GM12878 (cell line): ENCODE measurements around the gene KCNK17. TPM values are rescaled to one million over a fixed set of nuclear protein-coding genes. Genes with fewer than 3 reads are reported as not detected.

ENCODE experiments used
- ATAC-seq: fragments of 200-7000 bp; cut with Tn5 transposase; 3 replicates; pipeline ENCODE4 v1.9.1; 2020; ENCODE audit warnings: mild to moderate bottlenecking, moderate library complexity
- BruUV-seq: library from RNA; stranded (reverse); fragments of 400-500 nt; replicated peaks from 2 replicates; lab custom pipeline; 2021; lab: Mats Ljungman, UMichigan
- CTCF ChIA-PET: fragments of 300-600 bp; sonication (Branson Sonifier 250); formaldehyde crosslinking; extraction: SDS; loops from one replicate; lab custom pipeline; 2021; ENCODE audit warnings: inconsistent platforms; lab: Yijun Ruan, JAX
- POLR2A ChIA-PET: fragments of 350-600 bp; formaldehyde crosslinking; extraction: SDS; loops from one replicate; lab custom pipeline; 2021; ENCODE audit warnings: inconsistent platforms; lab: Charles Lee
- RAD21 ChIA-PET: fragments of 300-600 bp; sonication (Branson Sonifier 250); formaldehyde crosslinking; loops from one replicate; lab custom pipeline; 2023; ENCODE audit warnings: antibody characterized with exemption; ENCODE audit not compliant: unreplicated experiment; lab: Charles Lee
- SMC1A ChIA-PET: fragments of 300-600 bp; sonication (Branson Sonifier 250); formaldehyde crosslinking; loops from one replicate; lab custom pipeline; 2023; ENCODE audit not compliant: unreplicated experiment, uncharacterized antibody; lab: Charles Lee
- DNase-seq: peaks from one replicate; pipeline ENCODE4 v3.0.0-alpha.2; 2011; ENCODE audit warnings: low read depth, low spot score
- FAIRE-seq: peaks from 3 replicates; lab custom pipeline; 2011; peaks lifted over from hg19 to GRCh38; lab: Jason Lieb, UNC
- H2AFZ ChIP-seq: 2 replicates; pipeline ENCODE4 v1.6.0; 2011; ENCODE audit warnings: low read depth, low read length, control low read depth; ENCODE audit not compliant: control insufficient read depth
- H3K27ac ChIP-seq: 2 replicates; pipeline ENCODE4 v1.5.1; 2011; ENCODE audit warnings: control low read depth; ENCODE audit not compliant: control insufficient read depth, insufficient read depth
- H3K27me3 ChIP-seq, 2 experiments: replicated peaks in 1 of 2; 2 replicates each; pipeline versions ENCODE4 v1.6.0 to v1.6.1; 2011; ENCODE audit warnings: low read length in 1 of 2; ENCODE audit not compliant: control insufficient read depth in 2 of 2, insufficient read depth in 2 of 2
- H3K36me3 ChIP-seq, 2 experiments: 2 replicates each; pipeline ENCODE4 v1.5.1; 2011; ENCODE audit warnings: low read length in 1 of 2; ENCODE audit not compliant: control insufficient read depth in 2 of 2, insufficient read depth in 2 of 2
- H3K4me1 ChIP-seq: 2 replicates; pipeline ENCODE4 v1.6.1; 2011; ENCODE audit warnings: mild to moderate bottlenecking, low read length, moderate library complexity, mixed read lengths; ENCODE audit not compliant: control insufficient read depth, insufficient read depth
- H3K4me2 ChIP-seq: 2 replicates; pipeline ENCODE4 v1.6.0; 2011; ENCODE audit warnings: control low read depth; ENCODE audit not compliant: control insufficient read depth, insufficient read depth
- H3K4me3 ChIP-seq: fragments of 200-600 bp; sonication (generic); 2 replicates; pipeline ENCODE4 v1.5.1; 2016
- H3K79me2 ChIP-seq: 2 replicates; pipeline ENCODE4 v1.6.0; 2011; ENCODE audit warnings: low read length; ENCODE audit not compliant: control insufficient read depth, insufficient read depth
- H3K9ac ChIP-seq: 2 replicates; pipeline ENCODE4 v1.8.0; 2011; ENCODE audit warnings: low read length, control low read depth, mixed read lengths; ENCODE audit not compliant: control insufficient read depth, insufficient read depth
- H3K9me3 ChIP-seq: replicated peaks from 3 replicates; pipeline ENCODE4 v1.5.1; 2011; ENCODE audit warnings: mild to moderate bottlenecking, low read length; ENCODE audit not compliant: control insufficient read depth, insufficient read depth
- H4K20me1 ChIP-seq: 2 replicates; pipeline ENCODE4 v1.6.0; 2011; ENCODE audit not compliant: control insufficient read depth, insufficient read depth
- CEBPB ChIP-seq, 2 experiments: fragments of 150-350 bp in 1 of 2; IDR thresholded peaks; 2 replicates each; pipeline ENCODE4 v1.6.1; 2012 to 2014; ENCODE audit warnings: low read depth in 2 of 2, low read length in 2 of 2, borderline replicate concordance in 1 of 2, inconsistent platforms in 1 of 2
- NBN ChIP-seq: fragments of 450-650 bp; IDR thresholded peaks from 2 replicates; pipeline ENCODE4 v1.6.1; 2016
- STAT1 ChIP-seq: fragments of 450-650 bp; conservative IDR thresholded peaks from 2 replicates; pipeline ENCODE4 v1.6.1; 2014; ENCODE audit warnings: antibody characterized with exemption, mild to moderate bottlenecking
- TAF1 ChIP-seq: IDR thresholded peaks from 2 replicates; pipeline ENCODE4 v1.6.1; 2011; ENCODE audit warnings: mild to moderate bottlenecking, low read depth, low read length, borderline replicate concordance
- TBL1XR1 ChIP-seq: IDR thresholded peaks from 2 replicates; pipeline ENCODE4 v1.6.1; 2012; ENCODE audit warnings: low read depth, low read length, improper control_type of control experiment
- ZNF217 ChIP-seq: fragments of 450-650 bp; IDR thresholded peaks from 2 replicates; pipeline ENCODE4 v1.6.1; 2017; ENCODE audit warnings: antibody characterized with exemption, mild to moderate bottlenecking
- WGBS: methylation state at CpG from one replicate; pipeline ENCODE4 v1.1.6; 2016; ENCODE audit warnings: low lambda C conversion rate; ENCODE audit not compliant: insufficient replicate concordance, insufficient coverage; ENCODE audit errors: missing lambda C conversion rate; 5-methylcytosine and 5-hydroxymethylcytosine counted together
- in situ Hi-C: fragments of 300-500 bp; cut with MboI; formaldehyde crosslinking; loops from 9 replicates; pipeline ENCODE4 v1.14.3; 2018; ENCODE audit warnings: mixed read lengths
- intact Hi-C: fragments of 100-400 bp; cut with micrococcal nuclease; formaldehyde crosslinking; loops from one replicate; pipeline ENCODE4 v1.14.2; 2022; ENCODE audit not compliant: unreplicated experiment
- polyA plus RNA-seq, 11 experiments: library from polyadenylated mRNA; depleted of rRNA in 4 of 11; unstranded in 6 of 11; stranded (reverse) in 5 of 11; fragments of >200 nt; fragmentation: Nextera tagmentation in 4 of 11; fragmentation: Illumina TruSeq in 1 of 11; extraction: Ambion mirVana in 4 of 11; extraction: Trizol in 1 of 11; gene quantifications; 1 replicate in 1 of 11; 2 replicates in 10 of 11; pipeline versions ENCODE4 v1.2.1 to v1.2.3, GENCODE V29; 2011 to 2016; ENCODE audit warnings: inconsistent platforms in 2 of 11, missing spikeins in 2 of 11, low read depth in 1 of 11
- total RNA-seq, 4 experiments: library from RNA; depleted of rRNA in 3 of 4; stranded (reverse); fragments of >200 nt in 3 of 4; fragmentation: Illumina TruSeq in 1 of 4; extraction: Trizol in 1 of 4; gene quantifications; 2 replicates each; pipeline versions ENCODE4 v1.2.1 to v1.2.3, GENCODE V29; 2013 to 2021
- TF ChIP-seq, protein P1 (sequence below): fragments of 450-650 bp; formaldehyde crosslinking; IDR thresholded peaks from 2 replicates; pipeline ENCODE4 v1.4.0; 2022; ENCODE audit warnings: mild to moderate bottlenecking, moderate library complexity
- TF ChIP-seq, protein P2 (sequence below): fragments of 450-650 bp; formaldehyde crosslinking; IDR thresholded peaks from 2 replicates; pipeline ENCODE4 v1.4.0; 2020; ENCODE audit warnings: mild to moderate bottlenecking, moderate library complexity

KCNK17 gene
- total and polyA plus RNA-seq, 10 of the 15 experiments (the other 5 are each of a cell fraction or from before 2014, with no cell fraction given), result not detected

DNA sequence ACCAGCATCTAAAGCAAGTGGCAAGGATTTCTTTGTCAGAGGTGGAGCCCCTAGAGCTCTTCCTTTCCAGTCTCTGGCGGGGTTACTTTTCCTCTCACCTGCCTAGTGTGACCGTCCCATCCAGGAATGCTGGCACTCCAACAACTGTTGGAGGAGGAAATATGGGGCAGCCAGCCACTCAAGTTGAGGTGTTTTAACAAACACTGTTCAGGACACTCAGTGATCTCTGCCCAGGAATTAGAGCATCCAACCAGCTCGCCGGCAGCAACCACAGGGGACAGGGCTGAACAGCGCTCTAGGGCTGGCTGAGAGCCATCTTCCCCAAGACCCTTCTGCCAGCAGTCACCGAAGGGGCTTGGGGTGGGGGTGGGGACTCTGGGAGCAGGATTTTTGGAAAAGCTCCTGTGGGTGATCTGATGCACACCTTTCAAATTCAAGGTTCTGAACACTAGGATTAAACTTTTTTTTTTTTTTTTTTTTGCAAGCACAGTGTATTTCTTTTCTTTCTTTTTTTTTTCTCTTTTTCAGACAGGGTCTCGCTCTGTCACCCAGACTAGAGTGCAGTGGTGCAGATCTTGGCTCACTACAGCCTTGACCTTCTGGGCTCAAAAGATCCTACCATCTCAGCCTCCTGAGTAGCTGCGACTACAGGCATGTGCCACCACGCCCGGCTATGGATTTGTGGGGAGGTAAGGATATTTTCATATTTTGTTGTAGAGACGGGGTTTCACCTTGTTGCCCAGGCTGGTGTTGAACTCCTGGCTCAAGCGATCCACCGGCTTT is 36.7 kb upstream of the KCNK17 start:
- no TSS peak for BruUV-seq
- intact Hi-C loops (no loop called here), in situ Hi-C loops (loop anchor here (10.0 kb wide), 1 partner anchor 534 kb away; no protein-coding TSS in a partner anchor)
- Histone ChIP-seq H3K79me2 (no peaks in the 10 kb centered on the region), H3K4me2 (no peak overlapping the region), H3K27ac (no peak overlapping the region), H2AFZ (no peak overlapping the region), H3K9ac (no peak overlapping the region), H3K9me3 (no peaks in the 10 kb centered on the region), H3K36me3 (no peaks in the 10 kb centered on the region), H3K4me1 (no peaks in the 10 kb centered on the region), H3K4me3 (no peak overlapping the region), H4K20me1 (no peaks in the 10 kb centered on the region), H3K27me3 (no peaks in the 10 kb centered on the region)
- FAIRE-seq, result no peak
- no peak for DNase-seq
- 59% methylated on average over 12 of the region's 13 CpGs for WGBS
- TF ChIP-seq CEBPB (IDR thresholded peaks at IDR 0.05; ENCODE audit: borderline replicate concordance in 1 of 2, low read depth in 2 of 2, low read length in 2 of 2) (no peak), TAF1 (no peak), NBN (no peak), ZNF217 (no peak), STAT1 (no peak), TBL1XR1 (no peak)
- TF ChIP-seq, protein P1, sequence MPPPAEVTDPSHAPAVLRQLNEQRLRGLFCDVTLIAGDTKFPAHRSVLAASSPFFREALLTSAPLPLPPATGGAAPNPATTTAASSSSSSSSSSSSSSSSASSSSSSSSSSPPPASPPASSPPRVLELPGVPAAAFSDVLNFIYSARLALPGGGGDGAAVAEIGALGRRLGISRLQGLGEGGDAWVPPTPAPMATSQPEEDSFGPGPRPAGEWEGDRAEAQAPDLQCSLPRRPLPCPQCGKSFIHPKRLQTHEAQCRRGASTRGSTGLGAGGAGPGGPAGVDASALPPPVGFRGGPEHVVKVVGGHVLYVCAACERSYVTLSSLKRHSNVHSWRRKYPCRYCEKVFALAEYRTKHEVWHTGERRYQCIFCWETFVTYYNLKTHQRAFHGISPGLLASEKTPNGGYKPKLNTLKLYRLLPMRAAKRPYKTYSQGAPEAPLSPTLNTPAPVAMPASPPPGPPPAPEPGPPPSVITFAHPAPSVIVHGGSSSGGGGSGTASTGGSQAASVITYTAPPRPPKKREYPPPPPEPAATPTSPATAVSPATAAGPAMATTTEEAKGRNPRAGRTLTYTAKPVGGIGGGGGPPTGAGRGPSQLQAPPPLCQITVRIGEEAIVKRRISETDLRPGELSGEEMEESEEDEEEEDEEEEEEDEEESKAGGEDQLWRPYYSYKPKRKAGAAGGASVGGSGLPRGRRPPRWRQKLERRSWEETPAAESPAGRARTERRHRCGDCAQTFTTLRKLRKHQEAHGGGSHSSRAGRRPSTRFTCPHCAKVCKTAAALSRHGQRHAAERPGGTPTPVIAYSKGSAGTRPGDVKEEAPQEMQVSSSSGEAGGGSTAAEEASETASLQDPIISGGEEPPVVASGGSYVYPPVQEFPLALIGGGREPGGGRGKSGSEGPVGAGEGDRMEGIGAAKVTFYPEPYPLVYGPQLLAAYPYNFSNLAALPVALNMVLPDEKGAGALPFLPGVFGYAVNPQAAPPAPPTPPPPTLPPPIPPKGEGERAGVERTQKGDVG (CRISPR knock-in tag), result no peak
- TF ChIP-seq, protein P2, sequence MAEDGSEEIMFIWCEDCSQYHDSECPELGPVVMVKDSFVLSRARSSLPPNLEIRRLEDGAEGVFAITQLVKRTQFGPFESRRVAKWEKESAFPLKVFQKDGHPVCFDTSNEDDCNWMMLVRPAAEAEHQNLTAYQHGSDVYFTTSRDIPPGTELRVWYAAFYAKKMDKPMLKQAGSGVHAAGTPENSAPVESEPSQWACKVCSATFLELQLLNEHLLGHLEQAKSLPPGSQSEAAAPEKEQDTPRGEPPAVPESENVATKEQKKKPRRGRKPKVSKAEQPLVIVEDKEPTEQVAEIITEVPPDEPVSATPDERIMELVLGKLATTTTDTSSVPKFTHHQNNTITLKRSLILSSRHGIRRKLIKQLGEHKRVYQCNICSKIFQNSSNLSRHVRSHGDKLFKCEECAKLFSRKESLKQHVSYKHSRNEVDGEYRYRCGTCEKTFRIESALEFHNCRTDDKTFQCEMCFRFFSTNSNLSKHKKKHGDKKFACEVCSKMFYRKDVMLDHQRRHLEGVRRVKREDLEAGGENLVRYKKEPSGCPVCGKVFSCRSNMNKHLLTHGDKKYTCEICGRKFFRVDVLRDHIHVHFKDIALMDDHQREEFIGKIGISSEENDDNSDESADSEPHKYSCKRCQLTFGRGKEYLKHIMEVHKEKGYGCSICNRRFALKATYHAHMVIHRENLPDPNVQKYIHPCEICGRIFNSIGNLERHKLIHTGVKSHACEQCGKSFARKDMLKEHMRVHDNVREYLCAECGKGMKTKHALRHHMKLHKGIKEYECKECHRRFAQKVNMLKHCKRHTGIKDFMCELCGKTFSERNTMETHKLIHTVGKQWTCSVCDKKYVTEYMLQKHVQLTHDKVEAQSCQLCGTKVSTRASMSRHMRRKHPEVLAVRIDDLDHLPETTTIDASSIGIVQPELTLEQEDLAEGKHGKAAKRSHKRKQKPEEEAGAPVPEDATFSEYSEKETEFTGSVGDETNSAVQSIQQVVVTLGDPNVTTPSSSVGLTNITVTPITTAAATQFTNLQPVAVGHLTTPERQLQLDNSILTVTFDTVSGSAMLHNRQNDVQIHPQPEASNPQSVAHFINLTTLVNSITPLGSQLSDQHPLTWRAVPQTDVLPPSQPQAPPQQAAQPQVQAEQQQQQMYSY (CRISPR knock-in tag), result no peak
- ChIA-PET SMC1A (interaction anchor here (0.6 to 1.1 kb wide), 2 partner anchors 48 to 514 kb away, joined by 3 to 4 read pairs; no protein-coding TSS in a partner anchor), RAD21 (interaction anchor here (0.6 kb wide), 1 partner anchor 84 kb away, joined by 4 read pairs; no protein-coding TSS in a partner anchor), CTCF (interaction anchor here (1.2 to 3.7 kb wide), 3 partner anchors 9 to 12 kb away, joined by 3 to 15 read pairs (median 14); no protein-coding TSS in a partner anchor), POLR2A (no interaction called here)
- ATAC-seq, result no peak
